HG03469 (cell line): ENCODE measurements around the gene PTPRJ.

Source experiments
- ATAC-seq: cut with Tn5 transposase; IDR thresholded peaks from one replicate; pipeline ENCODE4 v1.9.1; 2021; ENCODE audit warnings: mild to moderate bottlenecking, moderate library complexity, moderate number of reproducible peaks; ENCODE audit not compliant: unreplicated experiment

Gene PTPRJ

GRCh38 chr11:48141475-48142122, 161.2 kb downstream of the PTPRJ start:
- ATAC-seq, result no peak

GRCh38 chr11:48142889-48143288, 162.5 kb downstream of the PTPRJ start:
- no peak for ATAC-seq

- no peak for ATAC-seq
Observed at GRCh38 chr11:48148749-48149148, 168.4 kb downstream of the PTPRJ start.

- ATAC-seq, result no peak
Observed at GRCh38 chr11:48150213-48150612, 169.9 kb downstream of the PTPRJ start.

GRCh38 chr11:48154151-48154550, 173.8 kb downstream of the PTPRJ start:
- no peak for ATAC-seq

- ATAC-seq, result no peak
Observed at GRCh38 chr11:48161951-48162884, 181.9 kb downstream of the PTPRJ start.

GRCh38 chr11:48162885-48163268, 182.5 kb downstream of the PTPRJ start:
- no peak for ATAC-seq

GRCh38 chr11:48163360-48164100, 183.2 kb downstream of the PTPRJ start:
- ATAC-seq, result no peak

GRCh38 chr11:48164836-48165235, 184.5 kb downstream of the PTPRJ start:
- ATAC-seq, result no peak

GRCh38 chr11:48165426-48165825, 185.1 kb downstream of the PTPRJ start:
- ATAC-seq, result no peak

- no peak for ATAC-seq
Observed at GRCh38 chr11:48167380-48167779, 187.0 kb downstream of the PTPRJ start.

- no peak for ATAC-seq
Observed at GRCh38 chr11:48168815-48169214, 188.5 kb downstream of the PTPRJ start.

- ATAC-seq, result no peak
Observed at GRCh38 chr11:48169259-48169658, 188.9 kb downstream of the PTPRJ start.

- ATAC-seq, result no peak
Observed at GRCh38 chr11:48169717-48170116, 189.4 kb downstream of the PTPRJ start.

- no peak for ATAC-seq
Observed at GRCh38 chr11:48170241-48171233, 190.2 kb downstream of the PTPRJ start.

- no peak for ATAC-seq
Observed at GRCh38 chr11:48172818-48173609, 192.7 kb downstream of the PTPRJ start.

- no peak for ATAC-seq
Observed at GRCh38 chr11:48177661-48178060, 197.3 kb downstream of the PTPRJ start.

GRCh38 chr11:48180627-48181026, 200.3 kb downstream of the PTPRJ start:
- no peak for ATAC-seq

GRCh38 chr11:48182860-48183526, 202.6 kb downstream of the PTPRJ start:
- ATAC-seq, result no peak
